ENCODE measurements around the gene DDX17. TPM values are rescaled to one million over a fixed set of nuclear protein-coding genes. Genes with fewer than 3 reads are reported as not detected.
A peak's percentile ranks its signal among the peaks of the same experiment; 100 is the strongest.

Gene DDX17
- total RNA-seq, 1 donor from 2014 or later = 333 TPM

GRCh38 chr22:38510416-38510970, 4.4 kb upstream of the DDX17 start:
- TF ChIP-seq, protein P1, sequence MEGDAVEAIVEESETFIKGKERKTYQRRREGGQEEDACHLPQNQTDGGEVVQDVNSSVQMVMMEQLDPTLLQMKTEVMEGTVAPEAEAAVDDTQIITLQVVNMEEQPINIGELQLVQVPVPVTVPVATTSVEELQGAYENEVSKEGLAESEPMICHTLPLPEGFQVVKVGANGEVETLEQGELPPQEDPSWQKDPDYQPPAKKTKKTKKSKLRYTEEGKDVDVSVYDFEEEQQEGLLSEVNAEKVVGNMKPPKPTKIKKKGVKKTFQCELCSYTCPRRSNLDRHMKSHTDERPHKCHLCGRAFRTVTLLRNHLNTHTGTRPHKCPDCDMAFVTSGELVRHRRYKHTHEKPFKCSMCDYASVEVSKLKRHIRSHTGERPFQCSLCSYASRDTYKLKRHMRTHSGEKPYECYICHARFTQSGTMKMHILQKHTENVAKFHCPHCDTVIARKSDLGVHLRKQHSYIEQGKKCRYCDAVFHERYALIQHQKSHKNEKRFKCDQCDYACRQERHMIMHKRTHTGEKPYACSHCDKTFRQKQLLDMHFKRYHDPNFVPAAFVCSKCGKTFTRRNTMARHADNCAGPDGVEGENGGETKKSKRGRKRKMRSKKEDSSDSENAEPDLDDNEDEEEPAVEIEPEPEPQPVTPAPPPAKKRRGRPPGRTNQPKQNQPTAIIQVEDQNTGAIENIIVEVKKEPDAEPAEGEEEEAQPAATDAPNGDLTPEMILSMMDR (IDR thresholded peaks at IDR 0.05; ENCODE audit: insufficient read depth, low read length, poor library complexity, severe bottlenecking) = no peak
- no peaks in the 10 kb centered on the region for H3K27me3 ChIP-seq (ENCODE audit: control insufficient read depth, insufficient read depth, low read length)
- DNase-seq (ENCODE audit: low read depth) = no peak
- no peak overlapping the region for H3K4me3 ChIP-seq (ENCODE audit: low read depth, low read length)
- H3K36me3 ChIP-seq (ENCODE audit: control insufficient read depth, insufficient read depth, low read length) = no peaks in the 10 kb centered on the region

- H3K27me3 ChIP-seq (ENCODE audit: control insufficient read depth, insufficient read depth, low read length) = no peaks in the 10 kb centered on the region
- TF ChIP-seq, protein P1 (IDR thresholded peaks at IDR 0.05; ENCODE audit: insufficient read depth, low read length, poor library complexity, severe bottlenecking) = no peak
- peak overlapping the region; percentile 97 for H3K4me3 ChIP-seq (ENCODE audit: low read depth, low read length)
- no peak for DNase-seq (ENCODE audit: low read depth)
- H3K36me3 ChIP-seq (ENCODE audit: control insufficient read depth, insufficient read depth, low read length) = no peaks in the 10 kb centered on the region
These were observed 482 bp downstream of the DDX17 start for GRCh38 chr22:38505541-38506117.

DNA sequence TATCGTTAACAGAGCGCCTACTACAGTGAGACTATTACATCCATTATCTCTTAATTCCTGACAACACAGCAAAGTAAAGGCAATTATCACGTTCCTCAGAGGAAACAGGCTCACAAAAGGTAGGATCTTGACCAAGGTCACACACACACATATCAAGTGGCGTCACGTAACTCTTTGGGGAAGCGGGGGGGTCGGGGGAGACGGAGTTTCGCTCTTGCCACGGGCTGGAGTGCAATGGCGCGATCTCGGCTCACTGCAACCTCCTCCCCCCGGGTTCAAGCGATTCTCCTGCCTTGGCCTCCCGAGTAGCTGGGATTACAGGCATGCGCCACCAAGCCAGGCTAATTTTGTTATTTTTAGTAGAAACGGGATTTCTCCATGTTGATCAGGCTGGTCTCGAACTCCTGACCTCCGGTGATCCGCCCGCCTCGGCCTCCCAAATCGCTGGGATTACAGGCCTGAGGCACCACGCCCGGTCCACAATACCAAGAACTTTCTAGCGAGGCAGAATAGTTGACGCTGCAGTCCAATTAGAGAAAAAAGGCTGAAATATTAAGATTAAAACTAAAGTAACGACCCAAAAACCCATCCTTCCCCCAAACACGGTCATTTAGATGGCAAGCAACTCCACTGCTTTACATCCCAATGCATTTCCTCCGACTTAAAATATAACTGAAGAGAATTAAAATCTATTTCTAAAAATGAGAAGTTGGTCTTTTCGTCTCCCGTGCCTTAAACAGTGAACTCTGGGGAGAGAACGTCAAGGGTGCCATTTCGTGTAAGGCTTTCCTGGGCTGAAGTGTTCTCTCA, 1.2 kb downstream of the DDX17 start:
- Histone ChIP-seq H3K36me3 (ENCODE audit: control insufficient read depth, insufficient read depth, low read length) (peaks cover 2% of the 10 kb centered on the region), H3K4me3 (ENCODE audit: low read depth, low read length) (peak overlapping the region; percentile 97), H3K27me3 (ENCODE audit: control insufficient read depth, insufficient read depth, low read length) (no peaks in the 10 kb centered on the region)
- DNase-seq (ENCODE audit: low read depth) = no peak
- TF ChIP-seq, protein P1 (IDR thresholded peaks at IDR 0.05; ENCODE audit: insufficient read depth, low read length, poor library complexity, severe bottlenecking) = no peak

DNA sequence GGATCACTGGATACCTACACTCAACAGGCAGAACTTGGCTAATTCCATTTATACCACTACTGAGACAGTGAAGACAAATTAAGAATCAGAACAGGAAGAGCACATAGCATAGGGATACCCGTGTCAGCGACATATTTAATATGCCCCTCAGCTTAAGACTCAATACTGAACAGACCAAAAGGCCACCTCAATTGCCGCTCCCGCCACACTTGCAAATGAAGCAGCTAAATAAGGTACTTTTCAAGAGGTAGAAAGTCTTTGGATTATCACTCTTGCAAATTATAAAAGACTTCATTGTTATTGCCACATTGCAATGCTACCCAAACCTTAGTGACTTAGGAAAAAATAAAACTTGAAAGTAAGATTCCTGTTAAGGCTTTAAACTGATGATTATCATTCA, 3.1 kb downstream of the DDX17 start:
- Histone ChIP-seq H3K27me3 (ENCODE audit: control insufficient read depth, insufficient read depth, low read length) (no peaks in the 10 kb centered on the region), H3K36me3 (ENCODE audit: control insufficient read depth, insufficient read depth, low read length) (peaks cover 2% of the 10 kb centered on the region), H3K4me3 (ENCODE audit: low read depth, low read length) (peak overlapping the region; percentile 97)
- TF ChIP-seq, protein P1 (IDR thresholded peaks at IDR 0.05; ENCODE audit: insufficient read depth, low read length, poor library complexity, severe bottlenecking) = no peak
- no peak for DNase-seq (ENCODE audit: low read depth)

- DNase-seq (ENCODE audit: low read depth) = no peak
- H3K4me3 ChIP-seq (ENCODE audit: low read depth, low read length) = no peak overlapping the region
- TF ChIP-seq, protein P1 (IDR thresholded peaks at IDR 0.05; ENCODE audit: insufficient read depth, low read length, poor library complexity, severe bottlenecking) = no peak
- H3K36me3 ChIP-seq (ENCODE audit: control insufficient read depth, insufficient read depth, low read length) = peaks cover 3% of the 10 kb centered on the region
- H3K27me3 ChIP-seq (ENCODE audit: control insufficient read depth, insufficient read depth, low read length) = no peaks in the 10 kb centered on the region
These were observed 4.1 kb downstream of the DDX17 start for GRCh38 chr22:38501797-38502672.

Measured in kidney epithelial cell (primary cell).